Activated CD8-positive, alpha-beta memory T cell treated with anti-CD3 and anti-CD28 coated beads for 36 hours (primary cell): ENCODE results near the gene LRRC8E. TPM values are rescaled to one million over a fixed set of nuclear protein-coding genes. Genes with fewer than 3 reads are reported as not detected.

Experiments used
- CTCF ChIA-PET: fragments of 350-600 bp; sonication (Branson Sonifier 250); formaldehyde crosslinking; loops from one replicate; lab custom pipeline; 2021; ENCODE audit warnings: antibody characterized with exemption; lab: Charles Lee
- POLR2A ChIA-PET: fragments of 350-600 bp; sonication (Branson Sonifier 250); formaldehyde crosslinking; loops from one replicate; lab custom pipeline; 2021; ENCODE audit warnings: antibody characterized with exemption; lab: Charles Lee
- total RNA-seq, 2 experiments: library from RNA; stranded (reverse); gene quantifications; one replicate each; pipeline ENCODE4 v1.2.3, GENCODE V29; 2021

Gene LRRC8E
- total RNA-seq, 2 experiments from 2014 or later = not detected

- POLR2A ChIA-PET = interaction anchor here (0.5 kb wide), 1 partner anchor 295 kb away, joined by 3 read pairs; no protein-coding TSS in a partner anchor
- CTCF ChIA-PET = interaction anchor here (1.3 kb wide), 1 partner anchor 31 kb away, joined by 5 read pairs; no protein-coding TSS in a partner anchor
Observed at GRCh38 chr19:7899751-7900378, 11.6 kb downstream of the LRRC8E start.

GRCh38 chr19:7900401-7900870, 12.1 kb downstream of the LRRC8E start:
- CTCF ChIA-PET = interaction anchor here (1.3 kb wide), 1 partner anchor 31 kb away, joined by 5 read pairs; no protein-coding TSS in a partner anchor
- POLR2A ChIA-PET = interaction anchor here (0.5 kb wide), 1 partner anchor 294 kb away, joined by 3 read pairs; no protein-coding TSS in a partner anchor

GRCh38 chr19:7900931-7901330, 12.6 kb downstream of the LRRC8E start:
- ChIA-PET CTCF (interaction anchor here (1.3 to 1.6 kb wide), 2 partner anchors 32 to 44 kb away, joined by 5 to 6 read pairs; no protein-coding TSS in a partner anchor), POLR2A (no interaction called here)

DNA sequence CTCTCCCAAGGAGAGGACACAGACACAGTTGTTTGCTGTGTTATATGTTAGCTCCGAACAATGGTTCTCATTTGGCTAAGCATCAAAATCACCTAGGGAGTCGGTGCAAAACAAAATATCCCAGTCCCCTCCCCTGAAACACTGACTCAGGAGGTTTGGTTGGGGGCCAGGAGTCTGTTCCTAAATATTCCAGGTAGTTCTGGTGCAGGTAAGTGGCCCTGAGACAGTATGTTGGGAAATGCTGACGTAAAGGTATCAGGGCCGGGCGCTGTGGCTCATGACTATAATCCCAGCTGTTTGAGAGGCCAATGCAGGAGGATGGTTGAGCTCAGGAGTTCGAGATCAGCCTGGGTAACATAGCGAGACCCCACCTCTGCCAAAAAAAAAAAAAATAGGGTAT, 13.0 kb downstream of the LRRC8E start:
- CTCF ChIA-PET = interaction anchor here (1.3 to 1.6 kb wide), 2 partner anchors 32 to 43 kb away, joined by 5 to 6 read pairs; no protein-coding TSS in a partner anchor
- POLR2A ChIA-PET = no interaction called here

DNA sequence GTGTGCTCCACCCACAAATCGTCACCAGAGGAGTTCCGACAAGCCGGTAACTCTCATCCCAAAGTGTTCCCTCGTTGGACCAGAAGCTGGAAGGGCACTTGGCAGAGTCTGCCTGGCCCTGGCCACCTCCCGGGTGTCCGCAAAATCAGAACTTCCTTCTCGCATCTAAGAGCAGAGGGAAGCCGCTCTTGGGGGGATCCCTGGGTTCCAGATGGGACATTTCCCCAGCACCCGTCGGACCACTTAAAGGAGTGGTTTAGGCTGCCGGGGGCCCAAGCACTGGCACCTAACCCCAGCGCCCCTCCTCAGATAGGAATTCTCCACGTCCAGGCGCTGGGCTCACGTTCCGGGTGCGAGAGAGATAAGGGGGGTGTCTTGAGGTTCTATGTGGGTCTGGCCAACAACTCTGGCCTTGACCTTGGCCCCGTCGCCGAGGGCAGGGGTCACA, 14.5 kb downstream of the LRRC8E start:
- POLR2A ChIA-PET = interaction anchor here (0.5 to 1.5 kb wide), 2 partner anchors 18 to 1598 kb away, joined by 3 to 11 read pairs; partner anchors contain the start of gene SNAPC2
- CTCF ChIA-PET = interaction anchor here (1.0 to 1.6 kb wide), 6 partner anchors 9 to 222 kb away, joined by 3 to 24 read pairs (median 5); partner anchors contain the start of genes SNAPC2, TIMM44 and TRAPPC5

DNA sequence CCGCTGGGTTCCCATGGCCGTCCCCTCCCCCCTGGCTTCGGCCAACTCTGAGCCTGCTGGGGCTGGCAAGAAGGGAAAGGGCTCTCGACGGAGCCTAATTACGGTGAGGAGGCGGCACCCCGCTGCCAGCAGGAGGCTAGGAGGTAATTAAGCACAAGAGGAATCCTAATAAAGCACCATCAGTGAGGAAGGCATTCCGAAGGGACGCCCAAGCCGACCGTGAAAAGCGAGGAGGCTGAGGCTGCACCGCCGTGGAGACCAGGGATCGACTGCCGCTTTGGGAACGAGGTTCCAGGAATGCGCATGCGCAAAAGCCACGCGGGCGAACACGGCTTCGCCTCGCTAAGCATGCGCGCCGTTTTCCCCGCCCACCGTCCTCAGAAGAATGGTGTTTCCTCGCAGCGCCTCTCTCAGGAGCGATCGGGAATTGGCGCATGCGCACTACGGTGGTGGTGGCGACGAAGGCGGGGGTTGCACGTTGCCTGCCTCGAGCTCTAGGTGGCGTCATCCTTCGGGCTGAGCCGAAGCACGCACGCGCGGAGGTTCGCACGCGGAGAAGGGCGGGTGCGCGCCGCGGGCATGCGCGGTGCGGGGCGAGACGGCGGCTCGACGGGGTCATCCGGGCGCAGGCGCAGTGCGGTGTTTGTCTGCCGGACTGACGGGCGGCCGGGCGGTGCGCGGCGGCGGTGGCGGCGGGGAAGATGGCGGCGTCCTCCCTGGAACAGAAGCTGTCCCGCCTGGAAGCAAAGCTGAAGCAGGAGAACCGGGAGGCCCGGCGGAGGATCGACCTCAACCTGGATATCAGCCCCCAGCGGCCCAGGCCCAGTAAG, 15.1 kb downstream of the LRRC8E start, which contains the start of gene MAP2K7:
MAP2K7 (plus strand) TSS at position 634 of the 830 bp plus-strand sequence; CDS start at position 702, 68 bp downstream.
- ChIA-PET POLR2A (interaction anchor here (0.5 to 1.5 kb wide), 3 partner anchors 17 to 1597 kb away, joined by 3 to 11 read pairs (median 3); partner anchors contain the start of gene SNAPC2), CTCF (interaction anchor here (0.7 to 1.5 kb wide), 8 partner anchors 9 to 223 kb away, joined by 3 to 24 read pairs (median 4); partner anchors contain the start of genes SNAPC2, TIMM44 and TRAPPC5)

- ChIA-PET POLR2A (interaction anchor here (1.5 kb wide), 1 partner anchor 16 kb away, joined by 11 read pairs; the partner anchor contains the start of gene SNAPC2), CTCF (interaction anchor here (0.7 to 1.5 kb wide), 7 partner anchors 13 to 224 kb away, joined by 3 to 24 read pairs (median 4); partner anchors contain the start of genes SNAPC2, TIMM44 and TRAPPC5)
Observed at GRCh38 chr19:7904074-7905020, 16.0 kb downstream of the LRRC8E start.

- POLR2A ChIA-PET = no interaction called here
- CTCF ChIA-PET = no interaction called here
Observed at GRCh38 chr19:7905268-7905667, 17.0 kb downstream of the LRRC8E start.

- ChIA-PET CTCF (no interaction called here), POLR2A (interaction anchor here (1.1 kb wide), 1 partner anchor 372 kb away, joined by 3 read pairs; no protein-coding TSS in a partner anchor)
Observed at GRCh38 chr19:7905859-7906258, 17.5 kb downstream of the LRRC8E start.

DNA sequence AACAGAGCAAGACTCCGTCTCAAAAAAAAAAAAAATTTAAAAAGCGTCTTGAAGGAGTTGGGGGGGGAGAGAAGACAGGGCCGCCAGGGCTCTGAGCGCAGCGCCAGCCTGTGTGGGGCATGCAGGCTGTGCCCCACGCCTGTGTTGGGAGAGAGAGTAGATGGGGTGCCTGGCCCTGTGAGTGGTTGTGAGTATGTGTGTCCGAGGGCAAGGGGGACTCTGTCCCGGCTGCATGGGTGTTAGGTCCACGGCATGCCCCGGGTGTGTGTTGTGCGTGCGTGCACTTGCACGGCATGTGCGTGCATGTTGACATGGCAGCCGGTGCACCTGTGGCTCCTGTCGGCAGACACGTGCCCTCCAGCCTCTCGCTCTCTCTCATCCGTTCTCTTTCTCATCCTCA, 18.8 kb downstream of the LRRC8E start:
- ChIA-PET CTCF (no interaction called here), POLR2A (interaction anchor here (0.9 kb wide), 1 partner anchor 28 kb away, joined by 3 read pairs; no protein-coding TSS in a partner anchor)

DNA sequence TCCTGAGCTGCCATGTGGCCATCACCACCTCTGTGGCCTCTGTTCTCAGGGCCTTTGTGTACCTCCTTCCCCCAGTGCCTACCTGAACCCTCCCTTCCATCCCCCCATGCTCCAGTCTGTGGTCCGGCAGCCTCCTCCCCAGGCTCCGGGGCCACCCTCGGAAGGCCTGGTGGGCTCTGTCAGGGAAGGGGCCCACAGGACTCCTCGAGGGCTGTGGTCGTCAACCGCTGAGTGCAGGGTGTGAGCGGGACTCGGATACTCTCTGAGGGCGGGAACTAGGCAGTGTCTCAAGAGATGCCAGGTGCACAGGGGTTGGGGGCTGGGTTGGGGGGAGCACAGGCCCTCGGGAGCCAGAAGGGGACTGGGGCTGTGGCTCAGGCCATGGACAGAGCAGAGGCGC, 19.2 kb downstream of the LRRC8E start:
- CTCF ChIA-PET = interaction anchor here (2.0 kb wide), 1 partner anchor 10 kb away, joined by 8 read pairs; no protein-coding TSS in a partner anchor
- POLR2A ChIA-PET = no interaction called here

DNA sequence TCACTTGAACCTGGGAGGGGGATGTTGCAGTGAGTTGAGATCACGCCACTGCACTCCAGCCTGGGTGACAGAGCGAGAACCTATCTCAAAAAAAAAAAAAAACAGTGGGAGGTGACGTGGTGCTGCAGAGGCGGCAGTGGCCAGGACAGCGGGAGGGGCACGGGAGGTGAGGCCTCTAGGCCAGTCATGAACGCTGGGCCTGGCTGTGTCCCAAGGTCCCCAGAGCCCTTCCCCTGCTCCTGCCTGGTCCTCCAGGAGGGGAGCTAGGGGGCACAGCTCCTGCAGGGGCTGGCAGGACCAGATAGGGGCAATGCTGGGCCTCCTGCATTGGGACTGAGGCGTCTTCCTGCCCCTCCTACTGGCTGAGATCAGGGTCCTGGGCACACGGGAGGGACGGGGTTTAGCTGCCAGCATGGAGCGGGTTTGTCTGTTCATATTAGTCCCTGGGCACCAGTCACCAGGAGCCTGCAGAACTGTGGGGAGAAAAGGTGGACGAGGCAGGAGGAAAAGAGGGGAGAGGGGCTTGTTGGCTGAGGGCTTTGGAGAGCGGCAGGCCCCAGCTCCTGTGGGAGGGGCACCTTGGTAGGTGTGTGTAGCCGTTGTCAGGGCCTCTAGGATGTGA, 19.9 kb downstream of the LRRC8E start:
- CTCF ChIA-PET = interaction anchor here (1.4 to 2.0 kb wide), 2 partner anchors 9 to 39 kb away, joined by 5 to 8 read pairs; no protein-coding TSS in a partner anchor
- POLR2A ChIA-PET = no interaction called here

GRCh38 chr19:7908742-7909461, 20.6 kb downstream of the LRRC8E start:
- CTCF ChIA-PET = interaction anchor here (1.4 to 2.0 kb wide), 2 partner anchors 9 to 40 kb away, joined by 5 to 8 read pairs; no protein-coding TSS in a partner anchor

DNA sequence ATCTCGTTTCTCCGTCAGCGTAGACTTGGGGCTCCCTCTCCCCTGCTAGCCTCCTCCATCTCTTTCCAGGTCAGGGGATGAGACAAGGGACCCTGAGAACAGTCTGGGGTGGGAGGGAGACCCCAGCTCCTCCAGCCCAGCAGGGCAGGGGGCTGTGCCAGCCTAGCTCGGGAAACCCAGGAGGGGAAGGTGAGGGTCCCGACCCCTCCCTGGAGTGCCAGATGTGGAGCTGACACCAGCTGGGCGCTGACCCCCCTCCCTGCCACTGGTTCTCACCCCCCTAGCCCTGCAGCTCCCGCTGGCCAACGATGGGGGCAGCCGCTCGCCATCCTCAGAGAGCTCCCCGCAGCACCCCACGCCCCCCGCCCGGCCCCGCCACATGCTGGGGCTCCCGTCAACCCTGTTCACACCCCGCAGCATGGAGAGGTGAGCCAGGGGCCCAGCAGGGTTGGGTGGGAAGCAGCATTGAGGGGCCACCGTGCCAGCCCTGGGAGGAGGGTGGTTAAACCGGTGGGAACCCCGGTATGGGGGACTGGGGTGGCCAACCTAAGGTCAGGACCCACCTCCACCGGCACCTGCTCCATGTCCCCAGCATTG, 21.3 kb downstream of the LRRC8E start:
- CTCF ChIA-PET = interaction anchor here (1.4 to 2.0 kb wide), 2 partner anchors 8 to 40 kb away, joined by 5 to 8 read pairs; no protein-coding TSS in a partner anchor
- POLR2A ChIA-PET = no interaction called here

More at GRCh38 chr19:7908742-7909461, 20.6 kb downstream of the LRRC8E start:
- POLR2A ChIA-PET = no interaction called here

DNA sequence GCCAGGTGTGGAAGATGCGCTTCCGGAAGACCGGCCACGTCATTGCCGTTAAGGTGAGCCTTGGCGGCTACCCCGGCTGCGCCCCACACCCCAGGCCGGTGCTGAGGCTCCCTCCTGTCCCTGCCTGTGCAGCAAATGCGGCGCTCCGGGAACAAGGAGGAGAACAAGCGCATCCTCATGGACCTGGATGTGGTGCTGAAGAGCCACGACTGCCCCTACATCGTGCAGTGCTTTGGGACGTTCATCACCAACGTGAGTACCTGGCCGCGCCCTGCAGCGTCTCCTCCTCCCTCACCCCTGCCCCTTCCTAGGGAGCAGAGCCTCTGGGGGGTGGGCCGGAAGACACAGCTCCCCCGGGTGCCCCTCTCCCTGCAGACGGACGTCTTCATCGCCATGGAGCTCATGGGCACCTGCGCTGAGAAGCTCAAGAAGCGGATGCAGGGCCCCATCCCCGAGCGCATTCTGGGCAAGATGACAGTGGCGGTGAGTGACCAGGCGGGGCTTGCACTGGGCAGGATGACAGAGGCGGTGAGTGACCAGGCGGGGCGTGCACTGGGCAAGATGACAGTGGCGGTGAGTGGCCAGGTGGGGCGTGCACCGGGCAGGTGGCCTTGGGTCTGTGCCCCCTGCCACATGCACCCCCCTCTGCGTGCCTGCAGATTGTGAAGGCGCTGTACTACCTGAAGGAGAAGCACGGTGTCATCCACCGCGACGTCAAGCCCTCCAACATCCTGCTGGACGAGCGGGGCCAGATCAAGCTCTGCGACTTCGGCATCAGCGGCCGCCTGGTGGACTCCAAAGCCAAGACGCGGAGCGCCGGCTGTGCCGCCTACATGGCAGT, 22.2 kb downstream of the LRRC8E start:
- POLR2A ChIA-PET = no interaction called here
- CTCF ChIA-PET = no interaction called here
